Measurements from ENCODE around the gene USP24.
"Not testable (repeated sequence)": the region's sequence is repeated elsewhere in the genome, so short reads cannot be mapped to it uniquely, and the experiment has no call there.

The USP24 gene

GRCh38 chr1:55210990-55211801 lies 4.0 kb downstream of the USP24 start:
- H3K9me3 ChIP-seq (ENCODE audit: insufficient read depth, low read depth, low read length), result no peaks in the 10 kb centered on the region
- H3K36me3 ChIP-seq (ENCODE audit: insufficient read depth, low read depth, low read length), result no peaks in the 10 kb centered on the region
- peaks cover 23% of the 10 kb centered on the region for H3K4me1 ChIP-seq (ENCODE audit: insufficient read depth, low read length)
- H3K4me3 ChIP-seq (ENCODE audit: low read length), result no peak overlapping the region
- no peak overlapping the region for H3K27ac ChIP-seq (ENCODE audit: low read length)
- peaks cover 9% of the 10 kb centered on the region; the same call in 1 of the 2 replicates for H3K27me3 ChIP-seq (ENCODE audit: insufficient read depth, low read length)
- H3K9ac ChIP-seq (ENCODE audit: low read depth, low read length), result no peak overlapping the region

GRCh38 chr1:55209247-55209646 lies 5.9 kb downstream of the USP24 start:
- H3K27ac ChIP-seq (ENCODE audit: low read length), result no peak overlapping the region
- H3K9me3 ChIP-seq (ENCODE audit: insufficient read depth, low read depth, low read length), result no peaks in the 10 kb centered on the region
- peaks cover 27% of the 10 kb centered on the region for H3K4me1 ChIP-seq (ENCODE audit: insufficient read depth, low read length)
- no peaks in the 10 kb centered on the region for H3K36me3 ChIP-seq (ENCODE audit: insufficient read depth, low read depth, low read length)
- H3K9ac ChIP-seq (ENCODE audit: low read depth, low read length), result no peak overlapping the region
- peaks cover 7% of the 10 kb centered on the region; the same call in 1 of the 2 replicates for H3K27me3 ChIP-seq (ENCODE audit: insufficient read depth, low read length)
- no peak overlapping the region for H3K4me3 ChIP-seq (ENCODE audit: low read length)

GRCh38 chr1:55206210-55206609 lies 9.0 kb downstream of the USP24 start:
- no peaks in the 10 kb centered on the region for H3K36me3 ChIP-seq (ENCODE audit: insufficient read depth, low read depth, low read length)
- no peak overlapping the region for H3K9ac ChIP-seq (ENCODE audit: low read depth, low read length)
- peaks cover 15% of the 10 kb centered on the region for H3K4me1 ChIP-seq (ENCODE audit: insufficient read depth, low read length)
- H3K27me3 ChIP-seq (ENCODE audit: insufficient read depth, low read length), result no peaks in the 10 kb centered on the region
- no peak overlapping the region for H3K4me3 ChIP-seq (ENCODE audit: low read length)
- no peak overlapping the region for H3K27ac ChIP-seq (ENCODE audit: low read length)
- no peaks in the 10 kb centered on the region for H3K9me3 ChIP-seq (ENCODE audit: insufficient read depth, low read depth, low read length)

GRCh38 chr1:55204997-55205396 lies 10.2 kb downstream of the USP24 start:
- Histone ChIP-seq H3K9ac (ENCODE audit: low read depth, low read length) (no peak overlapping the region), H3K4me3 (ENCODE audit: low read length) (no peak overlapping the region), H3K27ac (ENCODE audit: low read length) (no peak overlapping the region), H3K9me3 (ENCODE audit: insufficient read depth, low read depth, low read length) (no peaks in the 10 kb centered on the region), H3K36me3 (ENCODE audit: insufficient read depth, low read depth, low read length) (no peaks in the 10 kb centered on the region), H3K4me1 (ENCODE audit: insufficient read depth, low read length) (peaks cover 12% of the 10 kb centered on the region), H3K27me3 (ENCODE audit: insufficient read depth, low read length) (no peaks in the 10 kb centered on the region)

- Histone ChIP-seq H3K27ac (ENCODE audit: low read length) (no peak overlapping the region), H3K36me3 (ENCODE audit: insufficient read depth, low read depth, low read length) (no peaks in the 10 kb centered on the region; the same call in 1 of the 2 replicates), H3K4me3 (ENCODE audit: low read length) (no peak overlapping the region), H3K9me3 (ENCODE audit: insufficient read depth, low read depth, low read length) (no peaks in the 10 kb centered on the region), H3K27me3 (ENCODE audit: insufficient read depth, low read length) (no peaks in the 10 kb centered on the region), H3K4me1 (ENCODE audit: insufficient read depth, low read length) (peaks cover 12% of the 10 kb centered on the region), H3K9ac (ENCODE audit: low read depth, low read length) (no peak overlapping the region)
Measured at GRCh38 chr1:55203064-55203463, 12.1 kb downstream of the USP24 start.

- Histone ChIP-seq H3K27me3 (ENCODE audit: insufficient read depth, low read length) (no peaks in the 10 kb centered on the region), H3K4me1 (ENCODE audit: insufficient read depth, low read length) (peaks cover 15% of the 10 kb centered on the region), H3K27ac (ENCODE audit: low read length) (no peak overlapping the region), H3K36me3 (ENCODE audit: insufficient read depth, low read depth, low read length) (no peaks in the 10 kb centered on the region; the same call in 1 of the 2 replicates), H3K9ac (ENCODE audit: low read depth, low read length) (no peak overlapping the region), H3K9me3 (ENCODE audit: insufficient read depth, low read depth, low read length) (no peaks in the 10 kb centered on the region), H3K4me3 (ENCODE audit: low read length) (no peak overlapping the region)
Measured at GRCh38 chr1:55200667-55201066, 14.5 kb downstream of the USP24 start.

GRCh38 chr1:55199735-55200134 lies 15.4 kb downstream of the USP24 start:
- not testable (repeated sequence) for H3K9ac ChIP-seq (ENCODE audit: low read depth, low read length); H3K9me3 ChIP-seq (ENCODE audit: insufficient read depth, low read depth, low read length); H3K27ac ChIP-seq (ENCODE audit: low read length); H3K4me1 ChIP-seq (ENCODE audit: insufficient read depth, low read length); H3K36me3 ChIP-seq (ENCODE audit: insufficient read depth, low read depth, low read length); H3K4me3 ChIP-seq (ENCODE audit: low read length); H3K27me3 ChIP-seq (ENCODE audit: insufficient read depth, low read length)

GRCh38 chr1:55198044-55198443 lies 17.1 kb downstream of the USP24 start:
- Histone ChIP-seq H3K9ac (ENCODE audit: low read depth, low read length) (no peak overlapping the region), H3K9me3 (ENCODE audit: insufficient read depth, low read depth, low read length) (no peaks in the 10 kb centered on the region), H3K36me3 (ENCODE audit: insufficient read depth, low read depth, low read length) (no peaks in the 10 kb centered on the region; the same call in 1 of the 2 replicates), H3K4me3 (ENCODE audit: low read length) (no peak overlapping the region), H3K27me3 (ENCODE audit: insufficient read depth, low read length) (no peaks in the 10 kb centered on the region), H3K4me1 (ENCODE audit: insufficient read depth, low read length) (peaks cover 9% of the 10 kb centered on the region; the same call in 1 of the 2 replicates), H3K27ac (ENCODE audit: low read length) (no peak overlapping the region)

- no peaks in the 10 kb centered on the region for H3K27me3 ChIP-seq (ENCODE audit: insufficient read depth, low read length)
- H3K4me3 ChIP-seq (ENCODE audit: low read length), result no peak overlapping the region
- H3K9me3 ChIP-seq (ENCODE audit: insufficient read depth, low read depth, low read length), result no peaks in the 10 kb centered on the region
- no peaks in the 10 kb centered on the region; the same call in 1 of the 2 replicates for H3K36me3 ChIP-seq (ENCODE audit: insufficient read depth, low read depth, low read length)
- no peak overlapping the region for H3K9ac ChIP-seq (ENCODE audit: low read depth, low read length)
- H3K27ac ChIP-seq (ENCODE audit: low read length), result no peak overlapping the region
- H3K4me1 ChIP-seq (ENCODE audit: insufficient read depth, low read length), result peaks cover 9% of the 10 kb centered on the region; the same call in 1 of the 2 replicates
Measured at GRCh38 chr1:55197099-55197498, 18.1 kb downstream of the USP24 start.

- Histone ChIP-seq H3K36me3 (ENCODE audit: insufficient read depth, low read depth, low read length) (no peaks in the 10 kb centered on the region; the same call in 1 of the 2 replicates), H3K4me1 (ENCODE audit: insufficient read depth, low read length) (peaks cover 4% of the 10 kb centered on the region; the same call in 1 of the 2 replicates), H3K9me3 (ENCODE audit: insufficient read depth, low read depth, low read length) (no peaks in the 10 kb centered on the region), H3K4me3 (ENCODE audit: low read length) (no peak overlapping the region), H3K9ac (ENCODE audit: low read depth, low read length) (no peak overlapping the region), H3K27ac (ENCODE audit: low read length) (no peak overlapping the region), H3K27me3 (ENCODE audit: insufficient read depth, low read length) (no peaks in the 10 kb centered on the region)
Measured at GRCh38 chr1:55196433-55197035, 18.6 kb downstream of the USP24 start.

GRCh38 chr1:55195521-55196233 lies 19.5 kb downstream of the USP24 start:
- Histone ChIP-seq H3K4me1 (ENCODE audit: insufficient read depth, low read length) (0 out of 2 replicates have a peak, but pooled peaks cover 3% of the 10 kb centered on the region), H3K4me3 (ENCODE audit: low read length) (no peak overlapping the region)

More at GRCh38 chr1:55195521-55196233, 19.5 kb downstream of the USP24 start:
- no peak overlapping the region for H3K9ac ChIP-seq (ENCODE audit: low read depth, low read length)
- no peaks in the 10 kb centered on the region for H3K9me3 ChIP-seq (ENCODE audit: insufficient read depth, low read depth, low read length)
- H3K27me3 ChIP-seq (ENCODE audit: insufficient read depth, low read length), result no peaks in the 10 kb centered on the region
- H3K27ac ChIP-seq (ENCODE audit: low read length), result no peak overlapping the region
- no peaks in the 10 kb centered on the region; the same call in 1 of the 2 replicates for H3K36me3 ChIP-seq (ENCODE audit: insufficient read depth, low read depth, low read length)
